DND-41 (cell line): ENCODE data around the gene KCTD21.

Experiments used
- ATAC-seq: fragments of 200-7000 bp; cut with Tn5 transposase; 3 replicates; pipeline ENCODE4 v1.9.1; 2021; ENCODE audit warnings: low read depth; ENCODE audit not compliant: insufficient read depth
- DNase-seq: peaks from one replicate; pipeline ENCODE4 v3.0.0-alpha.2; 2020
- H2AFZ ChIP-seq: 2 replicates; pipeline ENCODE4 v1.6.0; 2012; ENCODE audit warnings: low read depth, low read length
- H3K27ac ChIP-seq: 2 replicates; pipeline ENCODE4 v1.5.1; 2012; ENCODE audit warnings: low read length, inconsistent platforms
- H3K27me3 ChIP-seq: fragments of 200-600 bp; sonication (generic); 2 replicates; pipeline ENCODE4 v1.6.0; 2012; ENCODE audit warnings: low read length, mild to moderate bottlenecking, inconsistent platforms; ENCODE audit not compliant: insufficient read depth, poor library complexity
- H3K36me3 ChIP-seq: 2 replicates; pipeline ENCODE4 v1.5.1; 2012; ENCODE audit warnings: low read length, inconsistent platforms; ENCODE audit not compliant: insufficient read depth
- H3K4me1 ChIP-seq: 2 replicates; pipeline ENCODE4 v1.5.1; 2012; ENCODE audit warnings: mild to moderate bottlenecking, low read length; ENCODE audit not compliant: insufficient read depth
- H3K4me2 ChIP-seq: 2 replicates; pipeline ENCODE4 v1.6.0; 2012; ENCODE audit warnings: mild to moderate bottlenecking, moderate library complexity, low read length, inconsistent platforms; ENCODE audit not compliant: insufficient read depth
- H3K4me3 ChIP-seq, 2 experiments: fragments of 200-600 bp in 1 of 2; shearing (Covaris generic) in 1 of 2; 2 replicates each; pipeline ENCODE4 v1.5.1; 2012 to 2016; ENCODE audit warnings: inconsistent platforms in 2 of 2, low read length in 2 of 2, mild to moderate bottlenecking in 2 of 2, low read depth in 1 of 2, moderate library complexity in 1 of 2
- H3K79me2 ChIP-seq: 2 replicates; pipeline ENCODE4 v1.6.0; 2012; ENCODE audit warnings: low read length, inconsistent platforms; ENCODE audit not compliant: insufficient read depth
- H3K9ac ChIP-seq: 2 replicates; pipeline ENCODE4 v1.6.0; 2012; ENCODE audit warnings: low read depth, mild to moderate bottlenecking, inconsistent platforms, low read length, moderate library complexity
- H3K9me3 ChIP-seq: 2 replicates; pipeline ENCODE4 v1.5.1; 2012; ENCODE audit warnings: low read length, moderate library complexity, mild to moderate bottlenecking, inconsistent platforms; ENCODE audit not compliant: insufficient read depth, severe bottlenecking
- H4K20me1 ChIP-seq: 2 replicates; pipeline ENCODE4 v1.6.0; 2012; ENCODE audit warnings: low read length; ENCODE audit not compliant: insufficient read depth
- CTCF ChIP-seq: IDR thresholded peaks from 2 replicates; pipeline ENCODE4 v1.5.1; 2012; ENCODE audit warnings: borderline replicate concordance, low read length, moderate library complexity, mild to moderate bottlenecking; ENCODE audit not compliant: poor library complexity, severe bottlenecking; ENCODE audit errors: extremely low read depth
- EZH2 ChIP-seq: IDR thresholded peaks from 3 replicates; pipeline ENCODE4 v1.6.1; 2012; ENCODE audit warnings: borderline replicate concordance, low read depth, mild to moderate bottlenecking, moderate library complexity, low read length, inconsistent platforms; ENCODE audit not compliant: severe bottlenecking

Gene KCTD21

GRCh38 chr11:78158987-78159652, 29.3 kb downstream of the KCTD21 start:
- Histone ChIP-seq H4K20me1 (no peaks in the 10 kb centered on the region), H3K9ac (no peak overlapping the region), H3K36me3 (no peaks in the 10 kb centered on the region), H2AFZ (no peak overlapping the region), H3K4me3 (no peak overlapping the region), H3K9me3 (no peaks in the 10 kb centered on the region), H3K27me3 (no peaks in the 10 kb centered on the region), H3K4me1 (no peaks in the 10 kb centered on the region), H3K27ac (no peak overlapping the region), H3K4me2 (no peak overlapping the region), H3K79me2 (no peaks in the 10 kb centered on the region)
- no peak for ATAC-seq
- no peak for DNase-seq
- no peak for TF ChIP-seq EZH2
- no peak for TF ChIP-seq CTCF

GRCh38 chr11:78156127-78156844, 32.1 kb downstream of the KCTD21 start:
- no peak for TF ChIP-seq EZH2
- TF ChIP-seq CTCF = no peak
- Histone ChIP-seq H3K9me3 (no peaks in the 10 kb centered on the region), H3K4me2 (no peak overlapping the region), H3K36me3 (no peaks in the 10 kb centered on the region), H3K4me3 (no peak overlapping the region), H3K4me1 (no peaks in the 10 kb centered on the region), H3K27ac (no peak overlapping the region), H3K79me2 (no peaks in the 10 kb centered on the region), H4K20me1 (no peaks in the 10 kb centered on the region), H3K27me3 (no peaks in the 10 kb centered on the region), H3K9ac (no peak overlapping the region), H2AFZ (no peak overlapping the region)
- DNase-seq (no peak), ATAC-seq (no peak)

- ATAC-seq (no peak), DNase-seq (no peak)
- Histone ChIP-seq H3K79me2 (no peaks in the 10 kb centered on the region), H3K27ac (no peak overlapping the region), H3K9me3 (no peaks in the 10 kb centered on the region), H3K9ac (no peak overlapping the region), H4K20me1 (no peaks in the 10 kb centered on the region), H3K36me3 (no peaks in the 10 kb centered on the region), H3K4me3 (no peak overlapping the region), H3K27me3 (no peaks in the 10 kb centered on the region), H2AFZ (no peak overlapping the region), H3K4me1 (no peaks in the 10 kb centered on the region), H3K4me2 (no peak overlapping the region)
- TF ChIP-seq CTCF = no peak
- no peak for TF ChIP-seq EZH2
Observed at GRCh38 chr11:78151804-78152203, 36.6 kb downstream of the KCTD21 start.
